Stimulated activated CD8-positive, alpha-beta memory T cell treated with anti-CD3 and anti-CD28 coated beads, Interleukin-4, amount 100 ng/mL, for 1 hour (primary cell): ENCODE results near the gene RNF214.
A peak's percentile ranks its signal among the peaks of the same experiment; 100 is the strongest.
"Not testable (repeated sequence)": the region's sequence is repeated elsewhere in the genome, so short reads cannot be mapped to it uniquely, and the experiment has no call there.

Source experiments
- DNase-seq, 2 donors: peaks; one replicate each; pipeline ENCODE4 v3.0.0-alpha.2; 2020; ENCODE audit warnings: low read depth in 2 of 2, low spot score in 1 of 2

RNF214 gene

GRCh38 chr11:117232092-117232878 lies at the start of gene RNF214:
TSS of gene RNF214 (plus strand) at chr11:117232671. CDS start at chr11:117234273, 1,602 bp downstream.
- DNase-seq, result peak; percentile 44 to 49

DNA sequence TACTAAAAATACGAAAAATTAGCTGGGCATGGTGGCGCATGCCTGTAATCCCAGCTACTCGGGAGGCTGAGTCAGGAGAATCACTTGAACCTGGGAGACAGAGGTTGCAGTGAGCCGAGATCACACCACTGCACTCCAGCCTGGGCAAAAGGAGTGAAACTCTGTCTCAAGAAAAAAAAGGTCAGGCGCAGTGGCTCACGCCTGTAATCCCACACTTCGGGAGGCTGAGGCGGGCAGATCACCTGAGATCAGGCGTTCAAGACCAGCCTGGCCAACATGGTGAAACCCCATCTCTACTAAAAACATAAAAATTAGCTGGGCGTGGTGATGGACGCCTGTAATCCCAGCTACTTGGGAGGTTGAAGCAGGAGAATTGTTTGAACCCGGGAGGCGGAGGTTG lies 49.3 kb upstream of the RNF214 start:
- not testable (repeated sequence) for DNase-seq

DNA sequence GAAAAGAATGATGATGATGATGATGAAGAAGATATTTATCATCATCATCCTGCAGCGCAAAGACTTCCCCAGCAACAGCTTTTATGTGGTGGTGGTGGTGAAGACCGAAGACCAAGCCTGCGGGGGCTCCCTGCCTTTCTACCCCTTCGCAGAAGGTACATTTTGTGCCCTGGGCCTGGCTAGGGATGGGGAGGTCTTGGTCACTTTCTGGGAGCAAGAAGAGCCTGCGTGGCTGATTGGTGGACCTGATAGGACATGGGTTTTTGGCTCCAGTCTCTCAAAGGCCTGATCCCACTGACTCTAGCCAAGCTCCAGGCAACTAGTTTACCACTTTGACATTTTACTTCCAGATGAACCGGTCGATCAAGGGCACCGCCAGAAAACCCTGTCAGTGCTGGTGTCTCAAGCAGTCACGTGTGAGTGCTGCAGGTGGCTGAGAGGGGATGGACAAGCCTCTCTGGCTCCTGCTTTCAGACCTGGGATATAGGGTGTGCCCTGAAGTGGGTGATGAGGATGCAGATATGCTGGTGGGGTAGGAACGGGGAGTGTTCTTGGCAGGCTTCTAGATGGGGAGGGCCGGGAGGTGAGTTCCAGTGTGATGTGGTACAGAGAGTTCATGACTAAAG lies 48.6 kb upstream of the RNF214 start:
- DNase-seq, result no peak

- DNase-seq, result no peak
Observed at GRCh38 chr11:117185736-117186430, 46.6 kb upstream of the RNF214 start.

GRCh38 chr11:117186431-117186761 lies 46.1 kb upstream of the RNF214 start:
- DNase-seq, result no peak

DNA sequence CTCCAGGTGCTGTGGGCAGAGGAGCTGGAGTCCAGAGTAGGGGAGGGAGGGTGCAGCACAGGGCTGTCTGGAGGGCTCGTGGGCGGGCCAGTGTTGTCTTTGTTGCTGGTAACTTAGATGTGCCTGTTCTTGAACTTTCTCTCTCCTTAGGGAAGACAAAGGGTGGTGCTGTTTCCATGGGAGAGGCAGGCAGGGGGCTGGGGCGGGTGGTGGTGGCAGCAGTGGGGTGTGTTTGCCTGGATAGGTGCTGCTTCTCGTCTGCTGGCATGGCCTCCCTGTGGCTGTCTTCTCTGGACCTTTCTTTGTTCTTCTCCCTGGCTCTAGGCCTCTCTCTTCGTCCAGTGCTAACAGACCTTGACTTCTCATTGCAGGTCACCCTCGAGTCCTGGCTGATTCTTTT lies 45.5 kb upstream of the RNF214 start:
- DNase-seq, result no peak

- no peak for DNase-seq
Observed at GRCh38 chr11:117187428-117187798, 45.1 kb upstream of the RNF214 start.

- DNase-seq, result no peak
Observed at GRCh38 chr11:117187799-117188481, 44.5 kb upstream of the RNF214 start.

DNA sequence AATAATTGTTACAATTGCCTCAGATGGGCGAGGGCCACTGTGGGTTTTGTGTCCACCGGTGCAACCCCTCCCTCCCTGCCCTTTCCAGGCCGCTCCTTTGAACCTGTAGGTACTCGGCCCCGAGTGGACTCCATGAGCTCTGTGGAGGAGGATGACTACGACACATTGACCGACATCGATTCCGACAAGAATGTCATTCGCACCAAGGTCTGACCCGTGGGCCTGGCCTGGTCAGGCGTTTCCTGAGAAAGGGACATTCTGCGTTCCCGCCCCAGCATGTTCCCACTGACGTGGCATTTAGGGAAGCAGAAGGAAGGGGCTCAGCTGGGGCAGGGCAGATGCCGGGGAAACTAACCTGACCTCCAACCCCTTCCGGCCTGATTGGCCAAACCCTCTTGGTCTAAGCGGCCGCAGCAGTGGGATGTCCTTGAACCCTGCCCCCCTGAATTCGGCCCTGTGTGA lies 43.8 kb upstream of the RNF214 start:
- DNase-seq, result no peak

DNA sequence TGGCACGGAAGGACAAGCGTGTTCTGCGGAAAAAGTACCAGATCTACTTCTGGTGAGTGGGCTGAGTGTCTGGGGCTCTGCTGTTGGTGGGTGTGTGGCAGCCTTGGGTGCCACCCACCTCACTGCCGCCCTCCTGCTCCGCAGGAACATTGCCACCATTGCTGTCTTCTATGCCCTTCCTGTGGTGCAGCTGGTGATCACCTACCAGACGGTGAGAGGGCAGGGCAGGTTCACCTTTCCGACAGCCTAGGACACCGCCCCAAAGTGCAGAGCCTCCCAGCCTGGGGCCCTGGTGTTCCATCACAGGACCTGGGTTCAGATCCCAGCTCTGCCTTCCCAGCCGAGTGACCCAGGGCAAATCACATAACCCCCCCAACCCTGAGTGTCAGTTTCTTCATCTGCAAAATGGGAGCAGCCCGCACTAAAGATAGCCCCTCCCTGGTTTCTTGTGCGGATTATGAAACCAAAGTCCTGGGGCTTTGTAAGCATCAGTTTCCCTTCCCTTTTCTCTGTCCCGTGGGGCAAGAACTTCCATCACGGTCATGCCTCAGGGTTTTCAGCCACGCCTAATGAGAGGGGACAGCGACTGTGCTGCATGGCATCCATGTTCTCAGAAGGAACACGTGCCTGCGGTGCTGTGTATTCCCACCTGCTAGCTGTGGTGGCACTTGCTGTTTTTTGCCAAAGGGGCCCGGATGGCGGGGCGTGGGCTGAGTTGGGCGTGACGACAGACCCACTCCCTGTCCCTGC lies 43.1 kb upstream of the RNF214 start:
- no peak for DNase-seq

DNA sequence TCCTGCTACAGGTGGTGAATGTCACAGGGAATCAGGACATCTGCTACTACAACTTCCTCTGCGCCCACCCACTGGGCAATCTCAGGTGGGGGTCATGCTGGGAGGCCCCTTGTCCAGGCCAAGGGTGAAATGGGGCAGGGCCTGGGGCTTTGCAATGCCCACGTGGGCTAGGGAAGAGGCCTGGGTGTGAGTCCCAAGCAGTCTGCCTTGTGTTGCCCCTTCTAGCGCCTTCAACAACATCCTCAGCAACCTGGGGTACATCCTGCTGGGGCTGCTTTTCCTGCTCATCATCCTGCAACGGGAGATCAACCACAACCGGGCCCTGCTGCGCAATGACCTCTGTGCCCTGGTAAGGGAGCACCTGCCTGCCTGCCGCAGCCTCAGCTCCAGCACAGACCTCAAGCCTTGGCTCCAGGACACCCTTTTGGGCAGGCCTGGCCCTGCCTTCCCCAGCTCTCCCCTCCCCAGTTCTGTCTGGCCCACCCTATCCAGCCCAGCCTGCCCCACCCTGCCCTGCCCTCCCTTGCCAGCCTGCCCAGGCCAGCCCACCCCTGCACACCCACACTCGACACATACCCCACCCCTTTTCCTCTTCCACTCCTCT lies 42.4 kb upstream of the RNF214 start:
- DNase-seq, result no peak

GRCh38 chr11:117191680-117192400 lies 40.6 kb upstream of the RNF214 start:
- no peak for DNase-seq

DNA sequence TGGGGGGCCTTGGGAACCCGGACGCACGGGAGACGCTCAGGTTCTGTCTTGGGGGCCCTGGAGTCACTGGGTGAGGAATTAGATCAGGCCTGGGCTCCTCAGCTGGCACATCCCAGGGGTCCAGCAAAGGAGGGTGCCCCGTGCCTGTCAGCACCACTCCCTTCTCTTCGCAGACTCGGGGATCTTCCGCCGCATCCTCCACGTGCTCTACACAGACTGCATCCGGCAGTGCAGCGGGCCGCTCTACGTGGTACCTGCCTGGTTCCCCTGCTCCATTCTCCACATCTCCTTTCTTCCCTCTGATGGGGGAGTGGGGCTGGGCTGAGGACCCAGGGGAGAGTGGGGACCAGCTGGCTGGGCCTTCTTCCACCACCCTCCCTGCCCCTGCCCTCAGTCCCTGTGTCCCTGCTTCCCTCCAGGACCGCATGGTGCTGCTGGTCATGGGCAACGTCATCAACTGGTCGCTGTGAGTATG lies 40.0 kb upstream of the RNF214 start:
- no peak for DNase-seq

DNA sequence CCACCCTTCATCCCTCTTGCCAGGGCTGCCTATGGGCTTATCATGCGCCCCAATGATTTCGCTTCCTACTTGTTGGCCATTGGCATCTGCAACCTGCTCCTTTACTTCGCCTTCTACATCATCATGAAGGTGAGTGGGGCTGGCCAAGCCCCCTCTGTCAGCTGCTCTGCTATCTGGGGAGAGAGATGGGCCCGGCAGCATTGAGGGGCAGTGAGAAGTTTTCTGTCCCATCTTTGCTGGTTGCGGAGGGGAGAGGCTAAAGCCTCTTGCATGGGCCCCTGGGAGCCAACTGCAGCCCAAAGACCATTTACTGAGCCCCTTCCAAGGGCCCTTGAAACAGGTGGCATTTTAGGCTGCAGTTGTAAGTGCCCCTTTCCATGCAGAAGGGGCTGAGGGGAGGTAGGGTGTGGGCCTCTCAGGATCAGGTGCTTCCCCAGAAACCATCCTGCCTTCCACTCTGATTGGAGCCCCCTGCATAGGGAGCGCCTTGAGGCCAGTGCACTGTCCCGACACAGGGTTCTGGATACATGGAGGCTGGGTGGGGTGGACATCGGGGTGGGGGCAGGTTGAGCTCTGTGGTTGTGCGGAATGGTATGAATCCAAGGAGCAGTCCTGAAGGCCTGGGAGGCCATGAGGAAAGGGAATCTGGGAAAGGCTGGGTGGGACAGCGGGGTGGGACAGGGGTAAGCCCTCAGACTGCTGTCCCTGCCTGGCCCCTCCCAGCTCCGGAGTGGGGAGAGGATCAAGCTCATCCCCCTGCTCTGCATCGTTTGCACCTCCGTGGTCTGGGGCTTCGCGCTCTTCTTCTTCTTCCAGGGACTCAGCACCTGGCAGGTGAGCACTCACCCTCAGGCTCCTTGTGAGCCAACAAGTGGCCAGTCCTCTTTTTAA lies 39.1 kb upstream of the RNF214 start:
- no peak for DNase-seq

- DNase-seq, result no peak
Observed at GRCh38 chr11:117194267-117194666, 38.2 kb upstream of the RNF214 start.

GRCh38 chr11:117195258-117195657 lies 37.2 kb upstream of the RNF214 start:
- DNase-seq, result no peak

DNA sequence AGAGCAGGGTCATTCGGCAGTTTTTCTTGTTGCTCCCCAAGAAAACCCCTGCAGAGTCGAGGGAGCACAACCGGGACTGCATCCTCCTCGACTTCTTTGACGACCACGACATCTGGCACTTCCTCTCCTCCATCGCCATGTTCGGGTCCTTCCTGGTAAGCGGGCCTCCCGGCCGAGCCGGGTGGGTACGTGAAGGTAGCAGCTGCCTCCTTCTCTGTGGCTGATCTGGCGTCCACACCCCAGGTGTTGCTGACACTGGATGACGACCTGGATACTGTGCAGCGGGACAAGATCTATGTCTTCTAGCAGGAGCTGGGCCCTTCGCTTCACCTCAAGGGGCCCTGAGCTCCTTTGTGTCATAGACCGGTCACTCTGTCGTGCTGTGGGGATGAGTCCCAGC lies 36.7 kb upstream of the RNF214 start:
- no peak for DNase-seq

DNA sequence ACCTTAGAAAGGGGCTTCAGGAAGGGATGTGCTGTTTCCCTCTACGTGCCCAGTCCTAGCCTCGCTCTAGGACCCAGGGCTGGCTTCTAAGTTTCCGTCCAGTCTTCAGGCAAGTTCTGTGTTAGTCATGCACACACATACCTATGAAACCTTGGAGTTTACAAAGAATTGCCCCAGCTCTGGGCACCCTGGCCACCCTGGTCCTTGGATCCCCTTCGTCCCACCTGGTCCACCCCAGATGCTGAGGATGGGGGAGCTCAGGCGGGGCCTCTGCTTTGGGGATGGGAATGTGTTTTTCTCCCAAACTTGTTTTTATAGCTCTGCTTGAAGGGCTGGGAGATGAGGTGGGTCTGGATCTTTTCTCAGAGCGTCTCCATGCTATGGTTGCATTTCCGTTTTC lies 35.5 kb upstream of the RNF214 start:
- no peak for DNase-seq
